Ovary (tissue), 9 donors: ENCODE data around the gene GSTM2. TPM values are rescaled to one million over a fixed set of nuclear protein-coding genes. Genes with fewer than 3 reads are reported as not detected.

Experiments
- DNase-seq, 5 donors: peaks; one replicate each; pipeline ENCODE4 v3.0.0-alpha.2; 2019 to 2020
- H3K27ac ChIP-seq, 2 donors: fragments of 200-600 bp; one replicate each; pipeline versions ENCODE4 v1.5.1 to v1.8.0; 2019 to 2022
- H3K27me3 ChIP-seq: fragments of 200-600 bp; one replicate; pipeline ENCODE4 v1.8.0; 2022
- H3K36me3 ChIP-seq: fragments of 200-600 bp; sonication (generic); one replicate; pipeline ENCODE4 v1.5.1; 2019
- H3K4me1 ChIP-seq: one replicate; pipeline ENCODE4 v1.8.1; 2013; ENCODE audit warnings: mild to moderate bottlenecking, moderate library complexity; ENCODE audit not compliant: insufficient read depth
- H3K4me3 ChIP-seq: fragments of 200-600 bp; sonication (generic); one replicate; pipeline ENCODE4 v1.5.1; 2017
- H3K9me3 ChIP-seq, 2 donors: fragments of 200-600 bp in 1 of 2; sonication (generic) in 1 of 2; one replicate each; pipeline versions ENCODE4 v1.5.1 to v1.8.1; 2013 to 2019; ENCODE audit warnings: mild to moderate bottlenecking in 1 of 2, moderate library complexity in 1 of 2
- EP300 ChIP-seq: sonication (generic); formaldehyde crosslinking; IDR thresholded peaks from one replicate; pipeline ENCODE4 v1.6.1; 2017; ENCODE audit warnings: antibody characterized with exemption
- POLR2A ChIP-seq: fragments of 450-650 bp; IDR thresholded peaks from one replicate; pipeline ENCODE4 v1.6.1; 2017; ENCODE audit warnings: antibody characterized with exemption, mild to moderate bottlenecking, moderate library complexity
- WGBS, 3 donors: extraction: QIAGEN DNeasy Blood & Tissue Kit in 1 of 3; methylation state at CpG; one replicate each; pipeline versions ENCODE4 v1.1.5 to v1.1.7; 2013 to 2017; 5-methylcytosine and 5-hydroxymethylcytosine counted together
- intact Hi-C, 4 donors: fragments of 100-400 bp; cut with DNase I; formaldehyde crosslinking; loops; one replicate each; pipeline versions ENCODE4 v1.11.0 to v1.15.1; 2022 to 2023
- polyA plus RNA-seq, 2 donors: library from polyadenylated mRNA; stranded (reverse); fragments of 200-250 nt in 1 of 2; fragments of 350-450 nt in 1 of 2; fragmentation: Illumina TruSeq in 1 of 2; extraction: RNeasy Lipid Tissue Mini Kit (QIAGEN cat#74804) in 1 of 2; gene quantifications; one replicate each; pipeline ENCODE4 v1.2.3, GENCODE V29; 2013 to 2014
- total RNA-seq, 7 donors: library from RNA; depleted of rRNA in 2 of 7; stranded (reverse); fragments of >200 nt in 2 of 7; fragmentation: NEBNext Ultra II Directional in 3 of 7; extraction: Animal tissue kit (Norgen Biotek cat#: 25700) in 3 of 7; gene quantifications; one replicate each; pipeline versions ENCODE4 v1.1.0 to v1.2.4, GENCODE V29; 2016 to 2023
- TF ChIP-seq, protein P1 (sequence below), 3 donors: fragments of 450-650 bp in 2 of 3; fragments of 200-600 bp in 1 of 3; IDR thresholded peaks; one replicate each; pipeline versions ENCODE4 v1.5.1 to v1.8.0; 2016 to 2022; ENCODE audit warnings: antibody characterized with exemption in 3 of 3, mild to moderate bottlenecking in 1 of 3
- donor health status: DM: no; HTN: no; CAD: no; lungs with moderate emphysema.
- donor health status: DM: no; HTN: no; CAD: no.
- donor health status: Bipolar disorder and iron deficiency.
- donor health status: DM: yes; HTN: yes; CAD: no.
- donor health status: DM: no; HTN: no; CAD: no.
- donor health status: DM: yes; HTN: yes; CAD: no.

Gene GSTM2
- total and polyA plus RNA-seq, 9 donors, result 101 to 318 (median 202) TPM

DNA sequence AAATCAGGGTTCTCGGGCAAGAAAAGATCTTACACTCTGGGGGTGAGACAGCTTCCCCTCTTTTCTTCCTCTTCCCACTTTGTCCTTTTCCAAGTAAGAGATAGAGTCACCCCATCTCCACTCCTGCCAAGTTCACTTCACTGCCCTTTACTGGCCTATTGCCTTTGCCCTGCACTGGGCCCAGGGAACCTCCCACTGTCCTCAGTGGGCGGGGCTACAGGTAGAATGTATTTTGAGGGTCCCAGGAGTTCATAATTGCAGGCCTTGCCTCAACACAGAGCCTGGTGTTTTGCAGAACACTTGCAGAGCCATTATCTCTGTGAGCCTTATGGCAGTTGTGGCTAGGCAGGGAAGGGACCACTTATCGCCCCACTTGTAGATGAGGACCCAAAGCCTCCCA, 45.0 kb upstream of the GSTM2 start:
- H3K27ac ChIP-seq, result no peak overlapping the region
- TF ChIP-seq EP300 (no peak), POLR2A (no peak)
- TF ChIP-seq, protein P1, sequence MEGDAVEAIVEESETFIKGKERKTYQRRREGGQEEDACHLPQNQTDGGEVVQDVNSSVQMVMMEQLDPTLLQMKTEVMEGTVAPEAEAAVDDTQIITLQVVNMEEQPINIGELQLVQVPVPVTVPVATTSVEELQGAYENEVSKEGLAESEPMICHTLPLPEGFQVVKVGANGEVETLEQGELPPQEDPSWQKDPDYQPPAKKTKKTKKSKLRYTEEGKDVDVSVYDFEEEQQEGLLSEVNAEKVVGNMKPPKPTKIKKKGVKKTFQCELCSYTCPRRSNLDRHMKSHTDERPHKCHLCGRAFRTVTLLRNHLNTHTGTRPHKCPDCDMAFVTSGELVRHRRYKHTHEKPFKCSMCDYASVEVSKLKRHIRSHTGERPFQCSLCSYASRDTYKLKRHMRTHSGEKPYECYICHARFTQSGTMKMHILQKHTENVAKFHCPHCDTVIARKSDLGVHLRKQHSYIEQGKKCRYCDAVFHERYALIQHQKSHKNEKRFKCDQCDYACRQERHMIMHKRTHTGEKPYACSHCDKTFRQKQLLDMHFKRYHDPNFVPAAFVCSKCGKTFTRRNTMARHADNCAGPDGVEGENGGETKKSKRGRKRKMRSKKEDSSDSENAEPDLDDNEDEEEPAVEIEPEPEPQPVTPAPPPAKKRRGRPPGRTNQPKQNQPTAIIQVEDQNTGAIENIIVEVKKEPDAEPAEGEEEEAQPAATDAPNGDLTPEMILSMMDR (IDR thresholded peaks at IDR 0.05), result no peak
- intact Hi-C loops, result no loop called here
- H3K36me3 ChIP-seq, result no peaks in the 10 kb centered on the region
- no peaks in the 10 kb centered on the region for H3K27me3 ChIP-seq
- peaks cover 8% of the 10 kb centered on the region for H3K4me1 ChIP-seq
- H3K4me3 ChIP-seq, result no peak overlapping the region
- 94 to 97% (median 95%) methylated on average over 3 of the region's 3 CpGs for WGBS, 3 donors
- H3K9me3 ChIP-seq, result no peaks in the 10 kb centered on the region
- peak in 1 of 5 donors; percentile 15 for DNase-seq

DNA sequence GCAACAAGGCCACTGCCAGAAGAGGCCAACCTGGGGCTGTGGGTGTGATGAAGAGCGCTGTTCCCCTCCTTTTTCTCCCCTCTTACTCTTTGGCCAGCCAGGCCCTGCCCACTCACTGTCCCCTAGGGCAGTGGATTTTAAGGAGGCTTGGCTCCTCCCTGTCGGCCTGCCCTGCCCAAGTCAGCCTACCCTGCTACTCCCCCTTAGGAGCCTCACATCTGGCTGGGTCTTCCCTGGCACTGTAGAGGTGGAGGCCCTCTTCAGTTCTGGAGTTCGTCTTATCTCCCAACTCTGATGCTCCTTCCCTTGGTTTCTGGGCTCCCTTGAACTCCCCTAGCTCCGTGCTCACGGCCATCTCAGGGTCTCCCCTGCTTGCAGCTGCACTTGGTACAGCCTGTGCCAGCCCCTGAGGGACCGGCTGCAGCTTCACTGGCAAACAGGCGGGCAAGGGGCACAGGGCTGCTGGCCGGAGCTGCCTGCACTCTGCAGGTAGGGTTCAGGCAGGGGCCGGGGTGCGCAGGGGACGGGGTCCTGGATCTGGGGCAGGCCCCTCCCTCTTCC, 44.2 kb upstream of the GSTM2 start:
- Histone ChIP-seq H3K9me3 (no peaks in the 10 kb centered on the region), H3K4me3 (no peak overlapping the region), H3K4me1 (peaks cover 8% of the 10 kb centered on the region), H3K36me3 (no peaks in the 10 kb centered on the region), H3K27ac (no peak overlapping the region), H3K27me3 (no peaks in the 10 kb centered on the region)
- peak in 3 of 5 donors; percentile 16 to 52 (median 24) for DNase-seq
- 61 to 71% (median 71%) methylated on average over 11 of the region's 11 CpGs for WGBS, 3 donors
- TF ChIP-seq POLR2A, result no peak
- TF ChIP-seq, protein P1 (IDR thresholded peaks at IDR 0.05), result no peak
- TF ChIP-seq EP300, result no peak
- intact Hi-C loops, result no loop called here

DNA sequence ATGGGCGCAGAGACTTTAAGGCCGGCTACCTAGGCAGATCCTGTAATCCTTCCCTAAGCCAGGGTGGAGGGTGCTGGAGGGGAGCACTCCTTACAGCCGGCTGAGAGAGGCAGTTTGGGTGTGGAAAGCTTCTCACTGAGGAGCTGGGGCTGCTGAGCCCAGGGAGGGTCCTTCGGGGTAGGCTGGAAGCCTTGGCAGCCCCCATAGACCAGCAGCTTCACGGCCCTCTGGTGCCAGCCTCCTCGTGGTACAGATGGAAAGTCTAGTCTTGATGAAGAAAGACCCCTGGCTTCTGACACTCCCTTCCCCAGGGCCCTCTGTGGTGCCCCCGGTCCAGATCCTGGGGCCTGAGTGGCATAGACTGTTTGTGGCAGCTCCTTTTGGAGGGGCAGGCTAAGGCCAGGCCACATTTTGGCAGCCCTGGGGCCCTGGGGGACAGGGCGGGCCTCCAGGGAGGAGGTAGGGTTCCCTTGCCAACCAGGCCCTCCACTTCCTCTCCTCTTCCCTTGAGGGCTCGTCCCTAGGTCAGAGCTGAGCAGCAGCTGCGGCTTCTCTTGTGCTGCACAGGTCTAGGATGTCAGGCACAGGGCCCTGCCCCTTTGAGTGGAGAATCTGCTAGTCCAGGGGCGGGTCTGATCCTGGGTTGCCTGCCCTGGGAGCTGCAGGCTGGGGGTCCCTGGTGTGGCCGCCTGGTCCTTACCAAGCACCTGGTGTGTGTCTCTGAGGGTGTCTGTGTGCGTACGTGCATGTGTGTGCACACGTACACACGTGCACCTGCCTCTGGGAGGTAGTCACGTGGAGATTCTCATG, 43.5 kb upstream of the GSTM2 start:
- Histone ChIP-seq H3K27ac (no peak overlapping the region), H3K4me1 (peaks cover 8% of the 10 kb centered on the region), H3K4me3 (no peak overlapping the region), H3K36me3 (no peaks in the 10 kb centered on the region), H3K9me3 (no peaks in the 10 kb centered on the region), H3K27me3 (no peaks in the 10 kb centered on the region)
- WGBS, 3 donors, result 77 to 83% (median 82%) methylated on average over 15 to 17 of the region's 17 CpGs
- TF ChIP-seq, protein P1 (IDR thresholded peaks at IDR 0.05), result no peak
- TF ChIP-seq POLR2A (no peak), EP300 (no peak)
- peak in 2 of 5 donors; percentile 23 to 40 for DNase-seq
- intact Hi-C loops, result loop anchor here in 2 of 4 donors (5.0 kb wide), 1 partner anchor 77 kb away; the partner anchor contains the start of gene GNAI3 (in 2 of the 2)

DNA sequence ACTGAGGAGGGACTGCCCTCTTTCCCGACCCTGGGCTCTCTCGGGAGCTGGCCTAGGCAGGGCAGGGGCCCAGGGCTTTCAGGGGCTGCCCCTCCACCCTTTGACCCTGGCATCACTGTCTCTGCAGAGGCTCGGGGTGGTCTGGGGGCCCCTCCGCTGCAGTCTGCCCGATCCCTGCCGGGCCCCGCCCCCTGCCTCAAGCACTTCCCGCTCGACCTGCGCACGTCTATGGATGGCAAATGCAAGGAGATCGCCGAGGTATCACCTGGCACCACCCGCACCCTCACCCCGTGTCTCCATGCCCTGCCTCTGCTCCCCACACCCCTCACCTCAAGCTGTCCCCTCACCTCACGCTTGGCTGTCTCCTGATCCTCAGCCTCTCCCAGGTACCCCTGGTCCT, 42.7 kb upstream of the GSTM2 start:
- Histone ChIP-seq H3K9me3 (no peaks in the 10 kb centered on the region), H3K4me3 (no peak overlapping the region), H3K27ac (no peak overlapping the region), H3K4me1 (peaks cover 8% of the 10 kb centered on the region), H3K36me3 (no peaks in the 10 kb centered on the region), H3K27me3 (no peaks in the 10 kb centered on the region)
- DNase-seq, result peak in 1 of 5 donors; percentile 22
- TF ChIP-seq POLR2A, result no peak
- TF ChIP-seq EP300, result no peak
- TF ChIP-seq, protein P1 (IDR thresholded peaks at IDR 0.05), result no peak
- 84 to 87% (median 85%) methylated on average over 16 of the region's 16 CpGs for WGBS, 3 donors
- intact Hi-C loops, result loop anchor here in 2 of 4 donors (5.0 kb wide), 1 partner anchor 78 kb away; the partner anchor contains the start of gene GNAI3 (in 2 of the 2)
